Suprapubic skin (tissue), 4 donors: ENCODE measurements around the gene OXT.

ENCODE experiments used
- CTCF ChIP-seq, 2 donors: fragments of 200-600 bp in 1 of 2; fragments of 450-650 bp in 1 of 2; sonication (generic) in 1 of 2; IDR thresholded peaks; one replicate each; pipeline ENCODE4 v1.5.1; 2016 to 2019; ENCODE audit warnings: antibody characterized with exemption in 2 of 2, mild to moderate bottlenecking in 1 of 2, moderate library complexity in 1 of 2
- EP300 ChIP-seq: sonication (generic); formaldehyde crosslinking; IDR thresholded peaks from one replicate; pipeline ENCODE4 v1.6.1; 2017; ENCODE audit warnings: antibody characterized with exemption
- POLR2AphosphoS5 ChIP-seq, 3 donors: sonication (generic); formaldehyde crosslinking; IDR thresholded peaks; one replicate each; pipeline ENCODE4 v1.6.1; 2017; ENCODE audit warnings: antibody characterized with exemption in 3 of 3

GRCh38 chr20:3047486-3048419 is 23.7 kb upstream of the OXT start:
- TF ChIP-seq EP300: no peak
- TF ChIP-seq POLR2AphosphoS5 (IDR thresholded peaks at IDR 0.05): no peak
- no peak for TF ChIP-seq CTCF (IDR thresholded peaks at IDR 0.05)
